Immature natural killer cell (primary cell): Measurements from ENCODE around the gene STX2. TPM values are rescaled to one million over a fixed set of nuclear protein-coding genes. Genes with fewer than 3 reads are reported as not detected.

Experiments
- DNase-seq, 3 donors: peaks; one replicate each; pipeline ENCODE4 v3.0.0; 2022; ENCODE audit warnings: mixed read lengths in 1 of 3
- H3K27ac Mint-ChIP-seq, 6 donors: one replicate each; pipeline ENCODE4 v1.8.0; 2020; ENCODE audit warnings: mixed read lengths in 6 of 6, mild to moderate bottlenecking in 5 of 6, inconsistent platforms in 4 of 6, moderate library complexity in 3 of 6
- H3K27me3 Mint-ChIP-seq, 3 donors: one replicate each; pipeline ENCODE4 v1.8.0; 2020 to 2021; ENCODE audit warnings: low read depth in 3 of 3, mild to moderate bottlenecking in 3 of 3, mixed read lengths in 3 of 3, moderate library complexity in 3 of 3, inconsistent platforms in 1 of 3
- H3K36me3 Mint-ChIP-seq, 3 donors: one replicate each; pipeline ENCODE4 v1.8.0; 2020; ENCODE audit warnings: mixed read lengths in 3 of 3, inconsistent platforms in 2 of 3, mild to moderate bottlenecking in 2 of 3
- H3K4me1 Mint-ChIP-seq, 2 donors: one replicate each; pipeline ENCODE4 v1.8.0; 2020; ENCODE audit warnings: inconsistent platforms in 2 of 2, mild to moderate bottlenecking in 2 of 2, mixed read lengths in 2 of 2, moderate library complexity in 1 of 2
- H3K4me3 Mint-ChIP-seq, 5 donors: one replicate each; pipeline ENCODE4 v1.8.0; 2020; ENCODE audit warnings: mild to moderate bottlenecking in 5 of 5, mixed read lengths in 5 of 5, inconsistent platforms in 3 of 5, moderate library complexity in 3 of 5
- H3K9me3 Mint-ChIP-seq, 6 donors: one replicate each; pipeline ENCODE4 v1.8.0; 2020; ENCODE audit warnings: mild to moderate bottlenecking in 6 of 6, mixed read lengths in 6 of 6, inconsistent platforms in 4 of 6, moderate library complexity in 3 of 6
- polyA plus RNA-seq, 3 donors: library from polyadenylated mRNA; unstranded; fragments of 300-500 nt; fragmentation: Illumina TruSeq; gene quantifications; one replicate each; pipeline ENCODE4 v1.2.3, GENCODE V29; 2021

STX2 gene
- polyA plus RNA-seq, 3 donors from 2014 or later, result 3.3 to 5.8 (median 3.6) TPM

GRCh38 chr12:130817804-130818203 lies 21.2 kb downstream of the STX2 start:
- H3K4me3 Mint-ChIP-seq, result peak overlapping the region; percentile 58 to 89 (median 67)
- no peaks in the 10 kb centered on the region for H3K9me3 Mint-ChIP-seq
- peaks cover 5 to 9% (median 5%) of the 10 kb centered on the region in 3 donors for H3K36me3 Mint-ChIP-seq
- H3K27me3 Mint-ChIP-seq, result peaks cover 0 to 5% (median 2%) of the 10 kb centered on the region in 3 donors
- peak overlapping the region in 4 of 6 donors; percentile 0 to 64 (median 45) for H3K27ac Mint-ChIP-seq
- peaks cover 16 to 17% of the 10 kb centered on the region in 2 donors for H3K4me1 Mint-ChIP-seq
- no peak for DNase-seq

- no peak for DNase-seq
- peaks cover 14 to 17% of the 10 kb centered on the region in 2 donors for H3K4me1 Mint-ChIP-seq
- H3K36me3 Mint-ChIP-seq, result peaks cover 11 to 15% (median 13%) of the 10 kb centered on the region in 3 donors
- H3K9me3 Mint-ChIP-seq, result no peaks in the 10 kb centered on the region
- H3K27me3 Mint-ChIP-seq, result peaks cover 0 to 3% (median 2%) of the 10 kb centered on the region in 3 donors
- H3K4me3 Mint-ChIP-seq, result no peak overlapping the region
- no peak overlapping the region for H3K27ac Mint-ChIP-seq
Measured at GRCh38 chr12:130816097-130816496, 23.0 kb downstream of the STX2 start.

GRCh38 chr12:130815028-130815741 lies 23.9 kb downstream of the STX2 start:
- no peak overlapping the region for H3K4me3 Mint-ChIP-seq
- H3K36me3 Mint-ChIP-seq, result peaks cover 6 to 12% (median 11%) of the 10 kb centered on the region in 3 donors
- peaks cover 12 to 17% of the 10 kb centered on the region in 2 donors for H3K4me1 Mint-ChIP-seq
- H3K27me3 Mint-ChIP-seq, result peaks cover 0 to 3% (median 2%) of the 10 kb centered on the region in 3 donors
- no peak overlapping the region for H3K27ac Mint-ChIP-seq
- no peaks in the 10 kb centered on the region for H3K9me3 Mint-ChIP-seq
- no peak for DNase-seq

GRCh38 chr12:130813949-130814348 lies 25.1 kb downstream of the STX2 start:
- H3K27ac Mint-ChIP-seq, result peak overlapping the region in 1 of 6 donors; percentile 18
- H3K36me3 Mint-ChIP-seq, result peaks cover 12 to 19% (median 13%) of the 10 kb centered on the region in 3 donors
- peaks cover 0 to 3% (median 2%) of the 10 kb centered on the region in 3 donors for H3K27me3 Mint-ChIP-seq
- DNase-seq, result no peak
- no peak overlapping the region for H3K4me3 Mint-ChIP-seq
- peaks cover 12 to 17% of the 10 kb centered on the region in 2 donors for H3K4me1 Mint-ChIP-seq
- H3K9me3 Mint-ChIP-seq, result no peaks in the 10 kb centered on the region

- Mint-ChIP-seq H3K27ac (no peak overlapping the region), H3K27me3 (peaks cover 0 to 2% (median under 1%) of the 10 kb centered on the region in 3 donors), H3K4me3 (no peak overlapping the region), H3K36me3 (peaks cover 12 to 21% (median 14%) of the 10 kb centered on the region in 3 donors), H3K9me3 (no peaks in the 10 kb centered on the region), H3K4me1 (peaks cover 10 to 14% of the 10 kb centered on the region in 2 donors)
- no peak for DNase-seq
Measured at GRCh38 chr12:130813436-130813835, 25.6 kb downstream of the STX2 start.

GRCh38 chr12:130809791-130810190 lies 29.3 kb downstream of the STX2 start:
- no peak for DNase-seq
- Mint-ChIP-seq H3K4me1 (no peaks in the 10 kb centered on the region), H3K4me3 (no peak overlapping the region), H3K27ac (no peak overlapping the region), H3K36me3 (peaks cover 24 to 49% (median 34%) of the 10 kb centered on the region in 3 donors), H3K9me3 (no peaks in the 10 kb centered on the region), H3K27me3 (peaks cover 0 to 1% (median 0%) of the 10 kb centered on the region in 3 donors)

DNA sequence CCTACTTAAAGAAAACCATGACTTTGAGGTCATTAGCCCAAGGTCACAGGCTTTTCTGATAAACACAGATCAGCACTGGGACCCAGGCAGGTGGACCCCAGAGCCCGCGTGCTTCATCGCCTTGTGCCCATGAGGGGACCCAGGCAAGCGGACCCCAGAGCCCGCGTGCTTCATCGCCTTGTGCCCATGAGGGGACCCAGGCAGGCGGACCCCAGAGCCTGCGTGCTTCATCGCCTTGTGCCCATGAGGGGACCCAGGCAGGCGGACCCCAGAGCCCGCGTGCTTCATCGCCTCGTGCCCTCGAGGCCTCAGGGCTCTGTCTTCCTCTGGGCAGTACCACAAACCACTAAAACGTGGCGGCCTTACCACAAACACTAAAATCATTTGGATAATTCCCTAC lies 31.7 kb downstream of the STX2 start:
- Mint-ChIP-seq H3K9me3 (no peaks in the 10 kb centered on the region), H3K36me3 (peaks cover 25 to 60% (median 48%) of the 10 kb centered on the region in 3 donors), H3K27me3 (peaks cover 0 to 1% (median 0%) of the 10 kb centered on the region in 3 donors), H3K4me1 (no peaks in the 10 kb centered on the region), H3K27ac (no peak overlapping the region), H3K4me3 (no peak overlapping the region)
- DNase-seq, result no peak

DNA sequence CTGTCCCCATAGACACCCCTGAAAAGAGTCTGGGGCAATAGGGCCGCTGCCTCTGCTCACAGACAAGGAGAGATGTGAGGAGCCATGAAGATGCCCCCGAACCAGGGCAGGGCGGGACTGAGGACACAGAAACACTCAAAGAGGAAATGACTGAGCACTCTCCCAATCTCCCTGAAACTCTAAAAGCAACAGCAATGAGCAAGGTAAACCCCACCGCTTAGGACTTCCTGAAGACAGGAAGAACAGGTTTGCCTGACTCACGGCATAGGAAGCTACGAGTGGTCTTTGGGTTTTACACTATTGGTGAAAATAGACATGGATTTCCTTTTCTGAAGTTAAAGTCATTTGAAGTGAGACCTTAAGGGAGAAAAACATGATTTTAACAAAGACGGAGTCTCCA lies 32.5 kb downstream of the STX2 start:
- Mint-ChIP-seq H3K27ac (no peak overlapping the region), H3K4me3 (no peak overlapping the region), H3K27me3 (peaks cover 0 to 1% (median 0%) of the 10 kb centered on the region in 3 donors), H3K4me1 (no peaks in the 10 kb centered on the region), H3K9me3 (no peaks in the 10 kb centered on the region), H3K36me3 (peaks cover 24 to 54% (median 42%) of the 10 kb centered on the region in 3 donors)
- no peak for DNase-seq

DNA sequence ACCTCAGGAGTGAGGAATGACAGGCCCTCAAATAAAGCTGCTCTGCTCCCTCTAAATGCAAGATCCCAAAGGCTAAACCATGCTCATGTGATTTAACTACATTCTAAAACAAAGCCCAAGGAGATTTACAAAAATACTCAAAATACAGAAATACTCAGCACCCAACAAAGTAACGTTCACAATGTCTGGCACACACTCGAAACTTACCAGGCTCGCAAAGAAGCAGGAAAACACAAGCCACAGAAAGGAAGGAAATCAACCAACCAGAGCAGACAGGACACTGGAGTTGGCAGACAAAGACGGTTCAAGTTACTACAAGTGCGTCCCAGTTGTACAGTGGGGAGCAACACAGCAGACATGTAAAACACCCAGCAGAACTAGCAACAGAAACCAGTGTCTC lies 33.4 kb downstream of the STX2 start:
- peaks cover 23 to 56% (median 44%) of the 10 kb centered on the region in 3 donors for H3K36me3 Mint-ChIP-seq
- no peak for DNase-seq
- H3K27me3 Mint-ChIP-seq, result peaks cover 0 to 1% (median 0%) of the 10 kb centered on the region in 3 donors
- H3K27ac Mint-ChIP-seq, result no peak overlapping the region
- no peaks in the 10 kb centered on the region for H3K9me3 Mint-ChIP-seq
- H3K4me3 Mint-ChIP-seq, result no peak overlapping the region
- H3K4me1 Mint-ChIP-seq, result no peaks in the 10 kb centered on the region

- H3K36me3 Mint-ChIP-seq, result peaks cover 27 to 57% (median 46%) of the 10 kb centered on the region in 3 donors
- no peaks in the 10 kb centered on the region for H3K4me1 Mint-ChIP-seq
- no peak overlapping the region for H3K4me3 Mint-ChIP-seq
- H3K27ac Mint-ChIP-seq, result no peak overlapping the region
- no peaks in the 10 kb centered on the region for H3K9me3 Mint-ChIP-seq
- peaks cover 0 to 1% (median 0%) of the 10 kb centered on the region in 3 donors for H3K27me3 Mint-ChIP-seq
- no peak for DNase-seq
Measured at GRCh38 chr12:130804216-130804615, 34.8 kb downstream of the STX2 start.

DNA sequence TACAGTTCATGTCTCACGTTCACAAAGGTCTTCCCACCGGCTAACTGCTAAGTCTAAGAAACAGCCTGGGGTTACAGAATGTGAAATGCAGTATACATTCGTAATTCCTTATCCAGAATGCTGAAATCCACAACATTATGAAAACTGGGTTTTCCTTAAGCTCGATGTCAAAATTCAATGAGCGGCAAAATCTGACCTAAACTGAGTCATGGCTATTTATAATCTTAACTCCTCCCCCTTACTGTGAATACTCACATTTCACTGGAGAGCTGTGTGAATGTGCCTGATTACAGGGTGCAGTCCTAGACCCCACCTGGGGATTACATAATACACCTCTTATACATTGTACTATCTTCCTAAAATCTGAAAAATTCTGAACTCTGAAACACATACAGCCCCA lies 35.3 kb downstream of the STX2 start:
- Mint-ChIP-seq H3K9me3 (no peaks in the 10 kb centered on the region), H3K4me1 (no peaks in the 10 kb centered on the region), H3K4me3 (no peak overlapping the region), H3K27me3 (peaks cover 0 to 1% (median 0%) of the 10 kb centered on the region in 3 donors), H3K36me3 (peaks cover 32 to 58% (median 44%) of the 10 kb centered on the region in 3 donors), H3K27ac (no peak overlapping the region)
- DNase-seq, result no peak

GRCh38 chr12:130800312-130800711 lies 38.7 kb downstream of the STX2 start:
- no peak overlapping the region for H3K4me3 Mint-ChIP-seq
- H3K4me1 Mint-ChIP-seq, result peaks cover 10 to 14% of the 10 kb centered on the region in 2 donors
- H3K27ac Mint-ChIP-seq, result peak overlapping the region in 1 of 6 donors; percentile 21
- DNase-seq, result no peak
- no peaks in the 10 kb centered on the region for H3K9me3 Mint-ChIP-seq
- H3K36me3 Mint-ChIP-seq, result peaks cover 29 to 50% (median 29%) of the 10 kb centered on the region in 3 donors
- H3K27me3 Mint-ChIP-seq, result peaks cover 0 to 2% (median 0%) of the 10 kb centered on the region in 3 donors

DNA sequence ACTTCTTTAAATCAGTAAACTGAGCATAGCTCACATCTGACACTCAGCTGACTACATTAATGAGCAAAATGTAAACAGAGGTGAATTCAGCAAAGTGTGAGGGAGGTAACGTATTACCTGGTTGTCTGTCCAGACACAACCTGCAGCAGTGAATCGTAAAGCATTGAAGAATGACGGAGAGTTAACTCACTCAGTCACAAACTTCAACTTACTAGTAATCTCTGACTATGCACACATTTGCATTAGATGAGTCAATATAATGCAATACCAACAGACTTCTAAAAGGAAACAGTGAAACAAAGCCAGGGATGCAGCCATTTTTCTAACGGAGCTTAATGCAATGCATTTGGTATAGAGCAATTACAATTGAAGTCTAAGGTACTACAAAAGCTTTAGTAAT lies 40.0 kb downstream of the STX2 start:
- peaks cover 0 to 2% (median 0%) of the 10 kb centered on the region in 3 donors for H3K27me3 Mint-ChIP-seq
- no peak for DNase-seq
- peak overlapping the region in 1 of 6 donors; percentile 48 for H3K27ac Mint-ChIP-seq
- H3K4me1 Mint-ChIP-seq, result peaks cover 10 to 14% of the 10 kb centered on the region in 2 donors
- no peak overlapping the region for H3K4me3 Mint-ChIP-seq
- H3K9me3 Mint-ChIP-seq, result no peaks in the 10 kb centered on the region
- H3K36me3 Mint-ChIP-seq, result peaks cover 21 to 45% (median 23%) of the 10 kb centered on the region in 3 donors

DNA sequence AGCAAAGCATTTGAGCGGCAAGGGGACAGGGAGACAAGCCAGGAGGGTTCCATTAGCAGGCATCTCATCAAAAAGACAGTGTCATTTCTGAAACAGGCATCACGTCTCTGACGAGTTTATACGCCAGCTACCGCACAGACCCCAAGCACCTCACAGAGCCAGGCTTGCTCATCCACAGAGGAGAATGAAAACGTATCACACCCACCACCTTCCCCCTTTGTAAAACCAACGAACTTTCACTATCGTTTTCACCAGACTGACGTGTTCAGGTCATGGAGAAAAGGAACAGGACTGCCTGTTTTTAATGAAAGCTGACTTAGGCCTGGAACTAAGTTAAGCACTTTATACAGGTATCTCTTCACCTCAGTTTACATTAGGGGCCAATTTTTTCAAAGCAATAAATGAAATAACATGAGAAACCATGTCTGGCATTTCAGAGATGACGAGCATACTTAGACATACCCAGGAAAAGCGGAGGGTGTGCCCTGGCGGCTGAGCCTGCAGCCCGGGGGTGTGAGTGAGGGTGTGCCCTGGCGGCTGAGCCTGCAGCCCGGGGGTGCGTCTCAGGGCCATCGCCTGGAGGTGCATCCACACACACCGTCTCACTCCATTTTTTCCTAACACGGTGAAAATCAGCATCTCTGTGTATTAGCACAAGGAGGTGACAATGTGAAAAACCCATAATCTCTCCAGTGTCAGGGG lies 41.9 kb downstream of the STX2 start:
- DNase-seq, result peak; percentile 50 to 72 (median 52)
- Mint-ChIP-seq H3K27ac (peak overlapping the region; percentile 90 to 97 (median 92)), H3K4me3 (peak overlapping the region; percentile 60 to 91 (median 76)), H3K9me3 (no peaks in the 10 kb centered on the region), H3K36me3 (peaks cover 19 to 35% (median 20%) of the 10 kb centered on the region in 3 donors), H3K27me3 (peaks cover 0 to 2% (median 0%) of the 10 kb centered on the region in 3 donors), H3K4me1 (peaks cover 10 to 14% of the 10 kb centered on the region in 2 donors)
